KOPT-K1 (cell line): ENCODE data around the gene NUDT17.

Source experiments
- H3K27ac ChIP-seq: fragments of 200-600 bp; sonication (generic); 2 replicates; pipeline ENCODE4 v1.5.1; 2016; ENCODE audit warnings: antibody characterized with exemption, mild to moderate bottlenecking, low read depth, low read length; ENCODE audit not compliant: poor library complexity, severe bottlenecking
- H3K36me3 ChIP-seq: fragments of 200-600 bp; sonication (generic); 2 replicates; pipeline ENCODE4 v1.5.1; 2017; ENCODE audit warnings: antibody characterized with exemption, mild to moderate bottlenecking, low read length, moderate library complexity; ENCODE audit not compliant: insufficient read depth
- H3K9me3 ChIP-seq: fragments of 200-600 bp; sonication (generic); 2 replicates; pipeline ENCODE4 v1.5.1; 2017; ENCODE audit warnings: antibody characterized with exemption, low read length, mild to moderate bottlenecking; ENCODE audit not compliant: insufficient read depth, poor library complexity, severe bottlenecking

NUDT17 gene

GRCh38 chr1:145891587-145892485 lies 46.4 kb downstream of the NUDT17 start:
- Histone ChIP-seq H3K9me3 (no peaks in the 10 kb centered on the region), H3K36me3 (no peaks in the 10 kb centered on the region), H3K27ac (no peak overlapping the region)

- no peaks in the 10 kb centered on the region for H3K36me3 ChIP-seq
- no peaks in the 10 kb centered on the region for H3K9me3 ChIP-seq
- no peak overlapping the region for H3K27ac ChIP-seq
Observed at GRCh38 chr1:145892486-145893087, 47.2 kb downstream of the NUDT17 start.

GRCh38 chr1:145893306-145894055 lies 48.1 kb downstream of the NUDT17 start:
- Histone ChIP-seq H3K9me3 (no peaks in the 10 kb centered on the region), H3K27ac (no peak overlapping the region), H3K36me3 (no peaks in the 10 kb centered on the region)

- H3K27ac ChIP-seq = no peak overlapping the region
- no peaks in the 10 kb centered on the region for H3K36me3 ChIP-seq
- no peaks in the 10 kb centered on the region for H3K9me3 ChIP-seq
Observed at GRCh38 chr1:145895471-145895870, 50.0 kb downstream of the NUDT17 start.

- H3K27ac ChIP-seq = no peak overlapping the region
- no peaks in the 10 kb centered on the region for H3K36me3 ChIP-seq
- no peaks in the 10 kb centered on the region for H3K9me3 ChIP-seq
Observed at GRCh38 chr1:145897969-145898368, 52.5 kb downstream of the NUDT17 start.
